GM23338 (cell line): ENCODE results near the gene ADAMTS17.

Experiments used
- JUNB ChIP-seq: IDR thresholded peaks from one replicate; pipeline ENCODE4 v1.6.1; 2016; ENCODE audit warnings: antibody characterized with exemption; ENCODE audit not compliant: unreplicated experiment
- TF ChIP-seq, protein P1 (sequence below), 2 experiments: fragments of 200-600 bp in 1 of 2; sonication (generic) in 1 of 2; conservative IDR thresholded peaks; 2 replicates each; pipeline versions ENCODE4 v1.5.1 to v1.6.1; 2016 to 2017; ENCODE audit warnings: antibody characterized with exemption in 2 of 2, low read depth in 2 of 2, mild to moderate bottlenecking in 2 of 2, moderate library complexity in 1 of 2

DNA sequence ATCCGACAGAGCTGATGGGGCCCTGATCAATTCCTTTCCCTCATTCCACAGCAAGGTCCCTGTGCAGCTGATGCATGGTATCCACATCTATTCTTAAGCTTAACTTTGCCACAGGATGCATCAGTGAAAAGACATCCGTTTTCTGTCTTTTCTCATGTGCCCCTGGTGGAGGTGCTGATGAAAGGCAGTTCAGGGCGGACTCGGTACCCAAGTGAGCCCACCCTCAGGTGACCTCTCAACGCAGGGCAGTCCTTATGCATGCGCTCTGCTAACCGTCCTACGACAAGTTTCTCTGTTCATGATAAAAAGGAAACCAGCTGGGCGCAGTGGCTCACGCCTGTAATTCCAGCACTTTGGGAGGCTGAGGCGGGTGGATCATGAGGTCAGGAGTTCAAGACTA lies 251.4 kb downstream of the ADAMTS17 start:
- no peak for TF ChIP-seq JUNB
- TF ChIP-seq, protein P1, sequence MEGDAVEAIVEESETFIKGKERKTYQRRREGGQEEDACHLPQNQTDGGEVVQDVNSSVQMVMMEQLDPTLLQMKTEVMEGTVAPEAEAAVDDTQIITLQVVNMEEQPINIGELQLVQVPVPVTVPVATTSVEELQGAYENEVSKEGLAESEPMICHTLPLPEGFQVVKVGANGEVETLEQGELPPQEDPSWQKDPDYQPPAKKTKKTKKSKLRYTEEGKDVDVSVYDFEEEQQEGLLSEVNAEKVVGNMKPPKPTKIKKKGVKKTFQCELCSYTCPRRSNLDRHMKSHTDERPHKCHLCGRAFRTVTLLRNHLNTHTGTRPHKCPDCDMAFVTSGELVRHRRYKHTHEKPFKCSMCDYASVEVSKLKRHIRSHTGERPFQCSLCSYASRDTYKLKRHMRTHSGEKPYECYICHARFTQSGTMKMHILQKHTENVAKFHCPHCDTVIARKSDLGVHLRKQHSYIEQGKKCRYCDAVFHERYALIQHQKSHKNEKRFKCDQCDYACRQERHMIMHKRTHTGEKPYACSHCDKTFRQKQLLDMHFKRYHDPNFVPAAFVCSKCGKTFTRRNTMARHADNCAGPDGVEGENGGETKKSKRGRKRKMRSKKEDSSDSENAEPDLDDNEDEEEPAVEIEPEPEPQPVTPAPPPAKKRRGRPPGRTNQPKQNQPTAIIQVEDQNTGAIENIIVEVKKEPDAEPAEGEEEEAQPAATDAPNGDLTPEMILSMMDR (conservative IDR thresholded peaks at IDR 0.05; ENCODE audit: low read depth in 2 of 2) = peak; percentile 18 to 37; a peak in 3 of 4 replicates
